Liver (tissue), 9 donors: ENCODE measurements around the gene KHNYN. TPM values are rescaled to one million over a fixed set of nuclear protein-coding genes. Genes with fewer than 3 reads are reported as not detected.

Source experiments
- DNase-seq: peaks from one replicate; pipeline ENCODE4 v3.0.0-alpha.2; 2017; ENCODE audit warnings: low spot score
- H3K27ac ChIP-seq, 2 donors: one replicate each; pipeline ENCODE4 v1.7.0; 2013; ENCODE audit warnings: inconsistent platforms in 2 of 2, low read length in 2 of 2, control low read depth in 1 of 2, low read depth in 1 of 2, mild to moderate bottlenecking in 1 of 2
- H3K27me3 ChIP-seq, 4 donors: one replicate each; pipeline versions ENCODE4 v1.6.1 to v1.7.0; 2013; ENCODE audit warnings: low read length in 3 of 4, inconsistent platforms in 1 of 4, mild to moderate bottlenecking in 1 of 4, moderate library complexity in 1 of 4; ENCODE audit not compliant: control insufficient read depth in 4 of 4, insufficient read depth in 4 of 4
- H3K36me3 ChIP-seq, 4 donors: one replicate each; pipeline versions ENCODE4 v1.6.1 to v1.7.0; 2013; ENCODE audit warnings: low read length in 3 of 4, mild to moderate bottlenecking in 3 of 4, low read depth in 1 of 4, moderate library complexity in 1 of 4; ENCODE audit not compliant: control insufficient read depth in 4 of 4, insufficient read depth in 3 of 4
- H3K4me1 ChIP-seq, 4 donors: one replicate each; pipeline versions ENCODE4 v1.6.1 to v1.7.0; 2013; ENCODE audit warnings: low read length in 3 of 4, mild to moderate bottlenecking in 3 of 4, moderate library complexity in 1 of 4; ENCODE audit not compliant: control insufficient read depth in 4 of 4, insufficient read depth in 4 of 4
- H3K4me3 ChIP-seq, 3 donors: one replicate each; pipeline versions ENCODE4 v1.6.1 to v1.7.0; 2013; ENCODE audit warnings: low read length in 3 of 3, control low read depth in 1 of 3, low read depth in 1 of 3, mild to moderate bottlenecking in 1 of 3
- H3K9ac ChIP-seq, 2 donors: one replicate each; pipeline ENCODE4 v1.7.0; 2013; ENCODE audit warnings: low read length in 2 of 2, mild to moderate bottlenecking in 2 of 2, moderate library complexity in 2 of 2, control low read depth in 1 of 2, low read depth in 1 of 2
- H3K9me3 ChIP-seq, 4 donors: one replicate each; pipeline versions ENCODE4 v1.6.1 to v1.7.0; 2013; ENCODE audit warnings: low read length in 3 of 4; ENCODE audit not compliant: control insufficient read depth in 4 of 4
- EGR1 ChIP-seq, 2 donors: IDR thresholded peaks; 2 replicates each; pipeline ENCODE4 v1.6.1; 2016 to 2018; ENCODE audit warnings: antibody characterized with exemption in 2 of 2, low read depth in 2 of 2
- FOXA1 ChIP-seq: IDR thresholded peaks from 2 replicates; pipeline ENCODE4 v1.6.1; 2016; ENCODE audit warnings: antibody characterized with exemption
- FOXA2 ChIP-seq: IDR thresholded peaks from 2 replicates; pipeline ENCODE4 v1.6.1; 2016; ENCODE audit warnings: antibody characterized with exemption
- GABPA ChIP-seq, 2 donors: IDR thresholded peaks in 1 of 2; conservative IDR thresholded peaks in 1 of 2; 2 replicates each; pipeline ENCODE4 v1.6.1; 2016; ENCODE audit warnings: antibody characterized with exemption in 2 of 2, mild to moderate bottlenecking in 1 of 2, moderate library complexity in 1 of 2
- HNF4A ChIP-seq, 2 donors: conservative IDR thresholded peaks; 2 replicates each; pipeline ENCODE4 v1.6.1; 2016; ENCODE audit warnings: antibody characterized with exemption in 2 of 2, mild to moderate bottlenecking in 2 of 2
- HNF4G ChIP-seq: IDR thresholded peaks from 2 replicates; pipeline ENCODE4 v1.6.1; 2016; ENCODE audit warnings: antibody characterized with exemption
- JUND ChIP-seq, 2 donors: IDR thresholded peaks; 2 replicates each; pipeline ENCODE4 v1.6.1; 2016; ENCODE audit warnings: antibody characterized with exemption in 2 of 2
- MAX ChIP-seq: IDR thresholded peaks from 2 replicates; pipeline ENCODE4 v1.6.1; 2016; ENCODE audit warnings: antibody characterized with exemption
- NR2F2 ChIP-seq: IDR thresholded peaks from 2 replicates; pipeline ENCODE4 v1.6.1; 2016; ENCODE audit warnings: antibody characterized with exemption
- RAD21 ChIP-seq, 2 donors: IDR thresholded peaks; 2 replicates each; pipeline ENCODE4 v1.6.1; 2016; ENCODE audit warnings: antibody characterized with exemption in 2 of 2, mild to moderate bottlenecking in 2 of 2
- RXRA ChIP-seq, 2 donors: IDR thresholded peaks; 2 replicates each; pipeline ENCODE4 v1.6.1; 2017 to 2018; ENCODE audit warnings: antibody characterized with exemption in 2 of 2, mild to moderate bottlenecking in 1 of 2
- SP1 ChIP-seq: IDR thresholded peaks from 2 replicates; pipeline ENCODE4 v1.6.1; 2018; ENCODE audit warnings: antibody characterized with exemption, mild to moderate bottlenecking
- TAF1 ChIP-seq: conservative IDR thresholded peaks from 2 replicates; pipeline ENCODE4 v1.6.1; 2016; ENCODE audit warnings: antibody characterized with exemption, mild to moderate bottlenecking
- YY1 ChIP-seq: IDR thresholded peaks from 2 replicates; pipeline ENCODE4 v1.6.1; 2016; ENCODE audit warnings: antibody characterized with exemption, mild to moderate bottlenecking
- ZBTB33 ChIP-seq: IDR thresholded peaks from 2 replicates; pipeline ENCODE4 v1.6.1; 2016; ENCODE audit warnings: antibody characterized with exemption
- WGBS: extraction: QIAGEN DNeasy Blood & Tissue Kit; methylation state at CpG from one replicate; pipeline ENCODE4 v1.1.7; 2013; 5-methylcytosine and 5-hydroxymethylcytosine counted together
- polyA plus RNA-seq, 2 donors: library from polyadenylated mRNA; stranded (reverse) in 1 of 2; unstranded in 1 of 2; fragments of 200-250 nt in 1 of 2; fragments of >200 nt in 1 of 2; fragmentation: Nextera tagmentation in 1 of 2; extraction: Ambion mirVana in 1 of 2; gene quantifications; one replicate each; pipeline versions ENCODE4 v1.2.1 to v1.2.3, GENCODE V29; 2013 to 2015
- total RNA-seq, 2 donors: library from RNA; depleted of rRNA; stranded (reverse); fragments of >200 nt; gene quantifications; one replicate each; pipeline ENCODE4 v1.2.3, GENCODE V29; 2014
- TF ChIP-seq, protein P1 (sequence below): fragments of 150-350 bp; IDR thresholded peaks from 2 replicates; pipeline ENCODE4 v1.5.1; 2017; ENCODE audit warnings: improper control_type of control experiment, low read depth, low read length; ENCODE audit not compliant: missing input control
- TF ChIP-seq, protein P2 (sequence below): IDR thresholded peaks from 2 replicates; pipeline ENCODE4 v1.6.1; 2016; ENCODE audit warnings: antibody characterized with exemption
- donor health status: healthy.
- donor health status: healthy.
- donor health status: healthy.
- donor health status: healthy.
- donor health status: healthy.

The KHNYN gene
- total and polyA plus RNA-seq, 4 donors, result 3.0 to 40.3 (median 24.6) TPM

DNA sequence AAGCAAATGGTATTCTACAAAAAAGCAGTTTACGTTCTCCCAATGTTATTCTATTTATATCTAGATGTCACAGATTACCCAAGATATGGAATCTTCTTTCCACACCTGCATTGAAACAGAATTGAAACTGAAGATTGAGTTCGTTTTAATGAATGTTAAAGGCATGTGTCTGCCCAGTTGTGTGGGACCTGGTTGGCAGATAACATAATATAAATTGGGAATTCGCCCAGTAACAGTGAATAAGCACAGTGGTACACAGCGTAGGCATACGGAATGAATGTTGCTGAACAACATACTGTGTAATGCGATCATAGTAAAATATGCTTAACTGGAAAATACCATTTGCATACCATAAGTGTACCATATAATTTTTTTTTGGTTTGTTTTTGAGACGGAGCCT is 4.3 kb downstream of the KHNYN start:
- no peak overlapping the region for H3K4me3 ChIP-seq
- TF ChIP-seq EGR1 (IDR thresholded peaks at IDR 0.05; ENCODE audit: low read depth in 2 of 2), result no peak
- TF ChIP-seq, protein P1, sequence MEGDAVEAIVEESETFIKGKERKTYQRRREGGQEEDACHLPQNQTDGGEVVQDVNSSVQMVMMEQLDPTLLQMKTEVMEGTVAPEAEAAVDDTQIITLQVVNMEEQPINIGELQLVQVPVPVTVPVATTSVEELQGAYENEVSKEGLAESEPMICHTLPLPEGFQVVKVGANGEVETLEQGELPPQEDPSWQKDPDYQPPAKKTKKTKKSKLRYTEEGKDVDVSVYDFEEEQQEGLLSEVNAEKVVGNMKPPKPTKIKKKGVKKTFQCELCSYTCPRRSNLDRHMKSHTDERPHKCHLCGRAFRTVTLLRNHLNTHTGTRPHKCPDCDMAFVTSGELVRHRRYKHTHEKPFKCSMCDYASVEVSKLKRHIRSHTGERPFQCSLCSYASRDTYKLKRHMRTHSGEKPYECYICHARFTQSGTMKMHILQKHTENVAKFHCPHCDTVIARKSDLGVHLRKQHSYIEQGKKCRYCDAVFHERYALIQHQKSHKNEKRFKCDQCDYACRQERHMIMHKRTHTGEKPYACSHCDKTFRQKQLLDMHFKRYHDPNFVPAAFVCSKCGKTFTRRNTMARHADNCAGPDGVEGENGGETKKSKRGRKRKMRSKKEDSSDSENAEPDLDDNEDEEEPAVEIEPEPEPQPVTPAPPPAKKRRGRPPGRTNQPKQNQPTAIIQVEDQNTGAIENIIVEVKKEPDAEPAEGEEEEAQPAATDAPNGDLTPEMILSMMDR, result no peak
- no peak for TF ChIP-seq ZBTB33
- no peak for TF ChIP-seq MAX
- TF ChIP-seq, protein P2, sequence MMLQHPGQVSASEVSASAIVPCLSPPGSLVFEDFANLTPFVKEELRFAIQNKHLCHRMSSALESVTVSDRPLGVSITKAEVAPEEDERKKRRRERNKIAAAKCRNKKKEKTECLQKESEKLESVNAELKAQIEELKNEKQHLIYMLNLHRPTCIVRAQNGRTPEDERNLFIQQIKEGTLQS, result no peak
- TF ChIP-seq RXRA (IDR thresholded peaks at IDR 0.05), result no peak
- TF ChIP-seq FOXA2, result no peak
- TF ChIP-seq SP1, result no peak
- no peak for TF ChIP-seq TAF1
- TF ChIP-seq RAD21 (IDR thresholded peaks at IDR 0.05), result no peak
- no peak for TF ChIP-seq HNF4G
- TF ChIP-seq YY1, result no peak
- no peak for TF ChIP-seq FOXA1
- no peak for TF ChIP-seq HNF4A (conservative IDR thresholded peaks at IDR 0.05)
- no peak for TF ChIP-seq JUND (IDR thresholded peaks at IDR 0.05)
- no peak overlapping the region for H3K27ac ChIP-seq
- DNase-seq, result no peak
- WGBS, result 82% methylated on average over 7 of the region's 7 CpGs
- peaks cover 12 to 44% (median 32%) of the 10 kb centered on the region in 4 donors for H3K36me3 ChIP-seq
- no peaks in the 10 kb centered on the region for H3K9me3 ChIP-seq
- H3K27me3 ChIP-seq, result no peaks in the 10 kb centered on the region
- peaks cover 2 to 61% (median 43%) of the 10 kb centered on the region in 4 donors for H3K4me1 ChIP-seq
- H3K9ac ChIP-seq, result no peak overlapping the region

DNA sequence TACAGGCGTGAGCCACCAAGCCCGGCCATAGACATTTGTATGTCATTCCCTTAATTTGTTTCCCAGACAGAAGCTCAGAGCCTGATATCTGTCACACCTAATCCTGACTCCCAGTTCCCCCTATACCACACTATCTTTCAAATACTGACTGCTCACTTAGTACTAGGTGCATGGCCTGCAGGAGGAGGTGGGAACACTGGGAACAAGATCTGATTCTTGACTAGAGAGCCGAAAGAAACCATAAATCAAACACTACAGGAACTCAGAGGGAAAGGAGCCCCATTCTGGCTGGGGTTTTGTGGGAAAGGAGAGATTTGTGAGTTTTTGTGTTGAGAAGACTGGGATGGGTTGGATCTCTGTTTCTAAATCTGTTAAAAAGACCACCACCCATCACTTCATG is 4.9 kb downstream of the KHNYN start:
- no peak overlapping the region for H3K9ac ChIP-seq
- H3K4me1 ChIP-seq, result peaks cover 2 to 55% (median 42%) of the 10 kb centered on the region in 4 donors
- no peak for DNase-seq
- H3K9me3 ChIP-seq, result no peaks in the 10 kb centered on the region
- H3K4me3 ChIP-seq, result no peak overlapping the region
- H3K27me3 ChIP-seq, result no peaks in the 10 kb centered on the region
- WGBS, result 94% methylated on average over 3 of the region's 3 CpGs
- H3K36me3 ChIP-seq, result peaks cover 13 to 49% (median 36%) of the 10 kb centered on the region in 4 donors
- TF ChIP-seq HNF4A (conservative IDR thresholded peaks at IDR 0.05), result no peak
- TF ChIP-seq EGR1 (IDR thresholded peaks at IDR 0.05; ENCODE audit: low read depth in 2 of 2), result no peak
- no peak for TF ChIP-seq ZBTB33
- no peak for TF ChIP-seq RXRA (IDR thresholded peaks at IDR 0.05)
- no peak for TF ChIP-seq MAX
- no peak for TF ChIP-seq NR2F2
- TF ChIP-seq, protein P1, result no peak
- TF ChIP-seq SP1, result no peak
- TF ChIP-seq FOXA1, result no peak
- no peak for TF ChIP-seq YY1
- no peak for TF ChIP-seq JUND (IDR thresholded peaks at IDR 0.05)
- TF ChIP-seq, protein P2, result no peak
- no peak for TF ChIP-seq FOXA2
- no peak for TF ChIP-seq RAD21 (IDR thresholded peaks at IDR 0.05)
- TF ChIP-seq GABPA (IDR thresholded peaks at IDR 0.05 in 1 of 2, conservative IDR thresholded peaks at IDR 0.05 in 1 of 2), result no peak
- H3K27ac ChIP-seq, result no peak overlapping the region
